ENCODE results near the gene GGT1.

GGT1 gene

DNA sequence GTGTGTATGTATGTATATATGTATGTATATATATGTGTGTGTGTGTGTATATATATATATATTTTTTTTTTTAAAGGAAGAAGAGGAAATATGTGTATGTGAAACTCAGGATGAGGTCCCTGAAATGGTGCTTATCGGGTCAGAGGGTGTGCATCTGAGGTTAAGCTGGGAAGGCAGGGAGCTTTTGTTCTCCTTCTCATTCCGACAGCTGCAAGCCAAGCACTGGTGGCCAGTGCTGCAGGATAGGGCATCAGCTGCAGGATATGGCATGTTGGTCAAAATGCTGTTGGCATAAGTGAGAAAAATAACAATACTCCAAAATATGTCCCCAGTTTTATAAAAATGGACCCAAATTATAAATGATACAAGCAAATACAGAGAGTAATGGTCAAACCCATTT, 39.7 kb upstream of the GGT1 start:
- Histone ChIP-seq H3K36me3 (peaks cover 79% of the 10 kb centered on the region), H3K4me3 (ENCODE audit: low read depth, low read length) (no peak overlapping the region), H3K9me3 (no peaks in the 10 kb centered on the region), H3K27me3 (no peaks in the 10 kb centered on the region), H3K4me1 (no peaks in the 10 kb centered on the region)
- TF ChIP-seq, protein P1, sequence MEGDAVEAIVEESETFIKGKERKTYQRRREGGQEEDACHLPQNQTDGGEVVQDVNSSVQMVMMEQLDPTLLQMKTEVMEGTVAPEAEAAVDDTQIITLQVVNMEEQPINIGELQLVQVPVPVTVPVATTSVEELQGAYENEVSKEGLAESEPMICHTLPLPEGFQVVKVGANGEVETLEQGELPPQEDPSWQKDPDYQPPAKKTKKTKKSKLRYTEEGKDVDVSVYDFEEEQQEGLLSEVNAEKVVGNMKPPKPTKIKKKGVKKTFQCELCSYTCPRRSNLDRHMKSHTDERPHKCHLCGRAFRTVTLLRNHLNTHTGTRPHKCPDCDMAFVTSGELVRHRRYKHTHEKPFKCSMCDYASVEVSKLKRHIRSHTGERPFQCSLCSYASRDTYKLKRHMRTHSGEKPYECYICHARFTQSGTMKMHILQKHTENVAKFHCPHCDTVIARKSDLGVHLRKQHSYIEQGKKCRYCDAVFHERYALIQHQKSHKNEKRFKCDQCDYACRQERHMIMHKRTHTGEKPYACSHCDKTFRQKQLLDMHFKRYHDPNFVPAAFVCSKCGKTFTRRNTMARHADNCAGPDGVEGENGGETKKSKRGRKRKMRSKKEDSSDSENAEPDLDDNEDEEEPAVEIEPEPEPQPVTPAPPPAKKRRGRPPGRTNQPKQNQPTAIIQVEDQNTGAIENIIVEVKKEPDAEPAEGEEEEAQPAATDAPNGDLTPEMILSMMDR (IDR thresholded peaks at IDR 0.05; ENCODE audit: low read depth, low read length): no peak
- DNase-seq: no peak

DNA sequence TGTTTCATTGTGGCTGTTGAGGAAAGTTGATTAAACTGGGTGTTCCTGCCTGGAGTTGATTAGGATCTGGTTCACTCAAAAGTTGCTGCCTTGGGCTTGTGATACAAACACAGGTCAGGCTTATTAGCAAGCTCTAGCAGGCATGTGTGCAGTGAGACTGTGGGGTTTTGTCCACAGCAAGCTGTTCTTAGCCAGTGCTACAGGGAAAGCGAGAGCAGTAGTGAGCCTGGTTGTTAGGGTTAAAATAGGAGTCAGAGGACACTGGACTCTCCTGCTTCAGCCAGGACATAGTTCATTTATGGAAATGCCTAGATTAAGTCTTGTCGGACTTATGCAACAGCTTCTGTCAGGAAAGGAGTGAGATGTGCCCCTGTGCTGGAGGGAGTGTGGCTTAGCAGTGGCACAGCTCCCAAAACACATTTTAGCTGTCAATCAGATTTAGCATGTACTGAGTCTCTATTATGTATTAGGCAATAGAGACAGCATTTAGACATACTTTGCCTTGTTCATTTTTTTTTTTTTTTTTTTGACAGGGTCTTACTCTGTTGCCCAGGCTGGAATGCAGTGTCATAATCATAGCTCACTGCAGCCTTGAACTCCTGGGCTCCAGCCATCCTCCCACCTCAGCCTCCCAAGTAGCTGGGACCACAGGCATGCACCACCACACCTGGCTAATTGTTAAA, 38.5 kb upstream of the GGT1 start:
- no peaks in the 10 kb centered on the region for H3K4me1 ChIP-seq
- H3K9me3 ChIP-seq: no peaks in the 10 kb centered on the region
- H3K4me3 ChIP-seq (ENCODE audit: low read depth, low read length): no peak overlapping the region
- H3K36me3 ChIP-seq: peaks cover 77% of the 10 kb centered on the region
- DNase-seq: no peak
- TF ChIP-seq, protein P1 (IDR thresholded peaks at IDR 0.05; ENCODE audit: low read depth, low read length): no peak
- no peaks in the 10 kb centered on the region for H3K27me3 ChIP-seq

GRCh38 chr22:24565077-24565476, 37.9 kb upstream of the GGT1 start:
- H3K4me3 ChIP-seq (ENCODE audit: low read depth, low read length): no peak overlapping the region
- DNase-seq: no peak
- H3K9me3 ChIP-seq: no peaks in the 10 kb centered on the region
- no peaks in the 10 kb centered on the region for H3K27me3 ChIP-seq
- TF ChIP-seq, protein P1 (IDR thresholded peaks at IDR 0.05; ENCODE audit: low read depth, low read length): no peak
- H3K36me3 ChIP-seq: peaks cover 80% of the 10 kb centered on the region
- H3K4me1 ChIP-seq: no peaks in the 10 kb centered on the region

DNA sequence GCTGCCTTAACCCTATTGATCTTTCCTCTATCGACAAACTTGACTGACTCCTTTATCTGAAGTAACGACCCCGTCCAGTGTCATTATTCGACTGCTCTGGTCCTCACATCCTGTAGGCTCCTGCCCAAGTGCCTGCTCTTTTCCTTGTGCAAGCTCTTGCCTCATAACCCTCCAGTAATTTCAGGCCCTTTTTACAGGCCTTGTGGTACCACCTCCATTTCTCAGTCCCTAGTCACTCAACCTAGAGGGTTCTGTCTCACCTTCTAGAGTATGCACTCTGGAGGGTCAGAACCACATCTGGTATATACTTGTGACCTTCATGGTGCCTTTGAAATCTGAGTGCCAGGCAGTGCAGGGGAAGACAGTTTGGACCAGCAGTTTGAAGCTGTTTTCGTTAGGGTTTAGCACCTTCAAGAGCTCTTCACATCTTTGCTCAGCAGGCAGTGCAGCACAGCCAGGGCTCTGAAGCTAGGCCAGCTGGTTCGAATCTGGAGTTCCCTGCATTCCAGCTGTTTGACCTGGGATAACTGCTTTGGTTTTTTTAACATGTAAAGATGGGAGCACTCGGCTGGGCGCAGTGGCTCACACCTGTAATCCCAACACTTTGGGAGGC, 36.0 kb upstream of the GGT1 start:
- no peak for DNase-seq
- Histone ChIP-seq H3K36me3 (peaks cover 89% of the 10 kb centered on the region), H3K27me3 (no peaks in the 10 kb centered on the region), H3K4me1 (no peaks in the 10 kb centered on the region), H3K4me3 (ENCODE audit: low read depth, low read length) (no peak overlapping the region), H3K9me3 (no peaks in the 10 kb centered on the region)
- TF ChIP-seq, protein P1 (IDR thresholded peaks at IDR 0.05; ENCODE audit: low read depth, low read length): no peak

GRCh38 chr22:24567668-24568067, 35.3 kb upstream of the GGT1 start:
- DNase-seq: no peak
- Histone ChIP-seq H3K36me3 (peaks cover 89% of the 10 kb centered on the region), H3K9me3 (no peaks in the 10 kb centered on the region), H3K27me3 (no peaks in the 10 kb centered on the region), H3K4me1 (no peaks in the 10 kb centered on the region), H3K4me3 (ENCODE audit: low read depth, low read length) (no peak overlapping the region)
- TF ChIP-seq, protein P1 (IDR thresholded peaks at IDR 0.05; ENCODE audit: low read depth, low read length): no peak

DNA sequence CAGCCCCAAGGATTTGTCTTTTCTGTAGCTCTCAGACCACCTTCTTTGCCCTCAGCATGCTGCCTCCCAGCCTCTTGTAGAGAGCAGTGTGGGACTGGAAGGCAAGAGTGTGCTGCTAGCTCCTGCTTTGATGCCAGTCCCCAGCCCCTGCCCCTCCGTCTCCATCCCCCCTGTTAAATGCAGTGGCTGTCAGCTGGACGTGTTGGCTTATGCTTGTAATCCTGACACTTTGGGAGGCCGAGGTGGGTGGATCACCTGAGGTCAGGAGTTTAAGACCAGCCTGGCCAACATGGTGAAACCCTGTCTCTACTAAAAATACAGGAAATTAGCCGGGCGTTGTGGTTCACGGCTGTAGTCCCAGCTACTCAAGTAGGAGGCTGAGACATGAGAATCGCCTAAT, 31.7 kb upstream of the GGT1 start:
- Histone ChIP-seq H3K4me1 (no peaks in the 10 kb centered on the region), H3K27me3 (peaks cover 4% of the 10 kb centered on the region; the same call in 1 of the 2 replicates), H3K36me3 (peaks cover 84% of the 10 kb centered on the region), H3K4me3 (ENCODE audit: low read depth, low read length) (no peak overlapping the region), H3K9me3 (no peaks in the 10 kb centered on the region)
- no peak for DNase-seq
- TF ChIP-seq, protein P1 (IDR thresholded peaks at IDR 0.05; ENCODE audit: low read depth, low read length): no peak
